Testis (tissue), 2 donors: ENCODE measurements around the gene TBX4.

Experiments
- CTCF ChIP-seq, 3 experiments: fragments of 450-650 bp in 2 of 3; fragments of 200-600 bp in 1 of 3; sonication (generic) in 1 of 3; IDR thresholded peaks; one replicate each; pipeline ENCODE4 v1.5.1; 2016 to 2019; ENCODE audit warnings: antibody characterized with exemption in 3 of 3, mild to moderate bottlenecking in 2 of 3, moderate library complexity in 1 of 3
- POLR2A ChIP-seq: fragments of 450-650 bp; IDR thresholded peaks from one replicate; pipeline ENCODE4 v1.6.1; 2017; ENCODE audit warnings: antibody characterized with exemption, mild to moderate bottlenecking, moderate library complexity

- TF ChIP-seq CTCF (IDR thresholded peaks at IDR 0.05) (no peak), POLR2A (no peak)
Measured at GRCh38 chr17:61484174-61484573, 32.0 kb downstream of the TBX4 start.
